ENCODE measurements around the gene DEFB110.

GRCh38 chr6:50003139-50003538, 18.7 kb downstream of the DEFB110 start:
- TF ChIP-seq CTCF (IDR thresholded peaks at IDR 0.05), result no peak
- no peak for TF ChIP-seq EP300 (IDR thresholded peaks at IDR 0.05; ENCODE audit: borderline replicate concordance in 1 of 2, low read depth in 1 of 2, low read length in 1 of 2)
- TF ChIP-seq RAD21 (IDR thresholded peaks at IDR 0.05; ENCODE audit: low read length), result no peak
- TF ChIP-seq IRF3 (IDR thresholded peaks at IDR 0.05; ENCODE audit: low read depth, low read length), result no peak
- TF ChIP-seq YY1 (IDR thresholded peaks at IDR 0.05; ENCODE audit: low read depth), result no peak
- TF ChIP-seq RFX5 (IDR thresholded peaks at IDR 0.05; ENCODE audit: low read length), result no peak
- TF ChIP-seq SMC3 (IDR thresholded peaks at IDR 0.05; ENCODE audit: low read depth, low read length), result no peak
- TF ChIP-seq EZH2phosphoT487 (IDR thresholded peaks at IDR 0.05; ENCODE audit: borderline replicate concordance, low read depth), result no peak
- TF ChIP-seq TEAD4 (IDR thresholded peaks at IDR 0.05; ENCODE audit: borderline replicate concordance, insufficient read depth), result no peak
- TF ChIP-seq POLR2AphosphoS5 (IDR thresholded peaks at IDR 0.05; ENCODE audit: low read depth, low read length), result no peak
- TF ChIP-seq FOSL2 (IDR thresholded peaks at IDR 0.05; ENCODE audit: borderline replicate concordance, low read depth), result no peak
- TF ChIP-seq USF1 (IDR thresholded peaks at IDR 0.05; ENCODE audit: borderline replicate concordance, low read depth), result no peak
- no peak for TF ChIP-seq FOXM1 (IDR thresholded peaks at IDR 0.05; ENCODE audit: low read depth)
- TF ChIP-seq JUND (IDR thresholded peaks at IDR 0.05), result no peak
